ENCODE results near the gene ADAMTS13. TPM values are rescaled to one million over a fixed set of nuclear protein-coding genes. Genes with fewer than 3 reads are reported as not detected.

Gene ADAMTS13
- total RNA-seq, result 2.5 and 3.3 TPM in 2 replicates

GRCh38 chr9:133421615-133422542, at the start of gene ADAMTS13:
Gene ADAMTS13 (plus strand): TSS chr9:133422367. CDS start chr9:133422444, 77 bp downstream.

GRCh38 chr9:133375724-133376654, 46.2 kb upstream of the ADAMTS13 start, which contains the start of the genes STKLD1 and SURF4:
Gene STKLD1 (plus strand): TSS chr9:133376366. CDS start chr9:133376474, 108 bp downstream.
Gene SURF4 (minus strand): TSS chr9:133376060. CDS start chr9:133375969, 91 bp downstream.

DNA sequence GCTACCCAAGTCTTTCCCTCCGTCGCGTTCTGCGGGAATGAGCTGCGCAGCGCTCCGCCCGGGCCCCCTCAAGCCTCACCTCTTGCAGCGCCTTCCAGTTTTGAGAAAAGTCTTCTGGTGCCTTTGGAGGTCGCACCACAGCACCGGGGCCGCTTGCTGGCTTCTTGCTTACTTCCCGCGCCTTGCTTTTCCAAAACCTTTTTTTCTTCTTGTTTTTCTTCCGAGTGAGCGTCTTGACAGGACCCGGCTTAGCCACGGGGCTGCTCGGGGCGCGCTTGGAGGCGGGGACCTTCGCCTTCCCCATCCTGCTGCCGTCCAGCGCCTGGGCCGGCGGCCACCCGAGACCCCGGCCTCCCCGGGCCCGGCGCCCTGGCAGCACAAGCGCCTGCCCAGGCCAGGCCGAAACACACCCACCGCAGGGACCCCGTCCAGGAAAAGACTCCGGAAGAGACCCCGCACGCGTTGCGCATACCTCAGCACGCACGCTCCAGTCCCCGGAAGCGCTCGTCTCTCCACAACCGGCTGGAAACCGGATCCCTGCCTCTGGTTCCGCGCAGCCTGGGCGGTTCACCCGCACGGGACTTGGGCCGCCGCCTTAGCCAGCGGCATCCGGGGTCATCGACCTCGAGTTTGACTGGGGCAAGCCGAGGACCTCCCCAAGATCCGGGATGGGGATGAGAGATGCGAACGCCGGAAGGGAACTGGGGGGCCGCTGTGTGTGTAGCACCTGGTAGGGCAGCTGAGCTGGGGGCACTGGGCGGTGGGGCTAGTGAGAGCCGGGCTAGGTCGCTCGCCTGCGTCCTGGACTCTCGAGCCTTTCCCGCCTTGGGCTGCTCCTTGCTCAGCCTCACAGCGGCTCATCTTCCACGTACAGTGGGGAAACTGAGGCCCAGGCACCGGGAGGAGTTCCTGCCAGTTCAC, 4.4 kb upstream of the ADAMTS13 start, which contains the start of gene REXO4:
Gene REXO4, minus strand, starts transcription at position 470 of the 921 bp plus-strand sequence. Its CDS starts 166 bp downstream, at position 304.

DNA sequence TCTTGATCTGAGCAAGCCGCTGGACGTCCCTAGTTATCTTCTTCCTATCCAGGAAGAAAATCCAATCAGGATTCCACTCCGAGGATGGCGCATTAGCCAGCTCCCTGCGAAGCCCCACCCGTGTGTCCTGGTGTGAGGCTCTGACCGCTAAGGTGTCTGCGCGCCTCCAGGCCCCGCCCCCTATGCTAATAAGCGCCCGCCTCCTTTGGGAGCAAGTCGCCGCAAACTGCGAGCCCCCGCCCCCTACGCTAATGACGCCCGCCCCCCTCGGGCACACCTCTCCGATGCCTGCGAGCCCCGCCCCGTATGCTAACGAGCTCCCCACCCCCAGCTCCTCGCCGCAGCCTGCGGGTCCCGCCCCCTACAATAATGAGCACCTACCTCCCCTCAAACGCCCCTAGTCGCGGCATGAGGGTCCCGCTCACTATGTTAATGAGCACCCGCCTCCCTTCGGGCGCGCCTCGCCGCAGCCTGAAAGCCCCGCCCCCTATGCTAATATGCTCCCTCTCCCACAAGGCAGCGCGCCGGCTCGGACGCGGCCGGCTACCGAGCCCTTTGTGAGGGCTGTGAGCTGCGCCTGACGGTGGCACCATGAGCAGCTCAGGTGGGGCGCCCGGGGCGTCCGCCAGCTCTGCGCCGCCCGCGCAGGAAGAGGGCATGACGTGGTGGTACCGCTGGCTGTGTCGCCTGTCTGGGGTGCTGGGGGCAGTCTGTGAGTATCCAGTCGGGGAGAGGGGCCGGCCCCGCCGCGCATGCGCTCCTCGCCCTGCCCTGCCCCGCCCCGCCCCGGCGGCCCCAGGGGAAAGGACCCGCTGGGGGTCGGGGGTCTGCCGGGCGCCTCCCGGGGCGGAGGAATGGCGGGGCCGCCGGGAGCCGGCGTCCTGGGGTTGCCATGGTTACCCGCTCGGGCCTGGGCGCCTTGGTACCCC, 37.6 kb downstream of the ADAMTS13 start, which contains the start of gene CACFD1:
Gene CACFD1, plus strand, starts transcription at position 503 of the 929 bp plus-strand sequence. Its CDS starts 89 bp downstream, at position 592.

GRCh38 chr9:133478851-133479711, 56.9 kb downstream of the ADAMTS13 start, which contains the start of gene SLC2A6:
Gene SLC2A6 (minus strand): TSS chr9:133479099. CDS start chr9:133479059, 40 bp downstream.

Other genes starting within 250 kb of the ADAMTS13 start
- not detected in 2 replicates for gene OBP2B, start 213.1 kb upstream of the ADAMTS13 start, total RNA-seq
- gene ABO, start 147.2 kb upstream of the ADAMTS13 start, total RNA-seq, result not detected in 2 replicates
- gene SURF6, start 86.2 kb upstream of the ADAMTS13 start, total RNA-seq, result 7.4 and 8.1 TPM in 2 replicates
- gene MED22, start 74.2 kb upstream of the ADAMTS13 start, total RNA-seq, result 9.9 and 21.4 TPM in 2 replicates
- 2,604 and 3,068 TPM in 2 replicates for gene RPL7A, start 74.1 kb upstream of the ADAMTS13 start, total RNA-seq
- gene SURF1, start 65.9 kb upstream of the ADAMTS13 start, total RNA-seq, result 32.8 and 43.2 TPM in 2 replicates
- gene SURF2, start 65.8 kb upstream of the ADAMTS13 start, total RNA-seq, result 13.9 and 14.6 TPM in 2 replicates
- gene SURF4, start 46.3 kb upstream of the ADAMTS13 start, total RNA-seq, result 354 and 359 TPM in 2 replicates
- gene STKLD1, start 46.0 kb upstream of the ADAMTS13 start, total RNA-seq, result 0.69 and 0.95 TPM in 2 replicates
- gene REXO4, start 4.4 kb upstream of the ADAMTS13 start, total RNA-seq, result 14.7 and 20.8 TPM in 2 replicates
- 7.6 and 8.8 TPM in 2 replicates for gene CACFD1, start 37.6 kb downstream of the ADAMTS13 start, total RNA-seq
- gene SLC2A6, start 56.7 kb downstream of the ADAMTS13 start, total RNA-seq, result 4.3 and 5.7 TPM in 2 replicates
- gene MYMK, start 102.6 kb downstream of the ADAMTS13 start, total RNA-seq, result not detected in 2 replicates
- gene ADAMTSL2, start 112.3 kb downstream of the ADAMTS13 start, total RNA-seq, result under 0.01 TPM in 1 of 2 replicates, not detected in the other
- not detected in 2 replicates for gene FAM163B, start 187.0 kb downstream of the ADAMTS13 start, total RNA-seq
- gene DBH, start 214.0 kb downstream of the ADAMTS13 start, total RNA-seq, result not detected in 2 replicates

Measured in bronchial smooth muscle cell (primary cell).